Measurements from ENCODE around the gene LIPA.

The LIPA gene

GRCh38 chr10:89164920-89165319, 86.7 kb downstream of the LIPA start:
- TF ChIP-seq EZH2phosphoT487 (IDR thresholded peaks at IDR 0.05; ENCODE audit: low read depth) (no peak), CTCF (IDR thresholded peaks at IDR 0.05; ENCODE audit: low read depth, low read length) (no peak)
- H3K27ac ChIP-seq (ENCODE audit: low read length) = no peak overlapping the region
- H3K4me2 ChIP-seq (ENCODE audit: low read length) = no peak overlapping the region
- H3K4me1 ChIP-seq (ENCODE audit: low read length) = peaks cover 22% of the 10 kb centered on the region
- H4K20me1 ChIP-seq (ENCODE audit: insufficient read depth, low read length) = no peaks in the 10 kb centered on the region
- H3K4me3 ChIP-seq (ENCODE audit: low read length) = no peak overlapping the region
- H3K9ac ChIP-seq (ENCODE audit: low read length) = no peak overlapping the region
- no peak overlapping the region for H2AFZ ChIP-seq (ENCODE audit: low read depth, low read length)
- no peaks in the 10 kb centered on the region for H3K36me3 ChIP-seq (replicated peaks; ENCODE audit: low read depth, low read length)
- H3K79me2 ChIP-seq (ENCODE audit: low read length) = no peaks in the 10 kb centered on the region
- H3K9me3 ChIP-seq (ENCODE audit: insufficient read depth, low read length) = no peaks in the 10 kb centered on the region
- no peaks in the 10 kb centered on the region for H3K27me3 ChIP-seq (ENCODE audit: low read depth, low read length)

- no peaks in the 10 kb centered on the region for H3K36me3 ChIP-seq (replicated peaks; ENCODE audit: low read depth, low read length)
- H3K9ac ChIP-seq (ENCODE audit: low read length) = peak overlapping the region; percentile 56
- H3K79me2 ChIP-seq (ENCODE audit: low read length) = no peaks in the 10 kb centered on the region
- TF ChIP-seq EZH2phosphoT487 (IDR thresholded peaks at IDR 0.05; ENCODE audit: low read depth) = no peak
- no peak for TF ChIP-seq CTCF (IDR thresholded peaks at IDR 0.05; ENCODE audit: low read depth, low read length)
- peak overlapping the region; percentile 74 for H3K4me3 ChIP-seq (ENCODE audit: low read length)
- no peaks in the 10 kb centered on the region for H3K27me3 ChIP-seq (ENCODE audit: low read depth, low read length)
- peaks cover 22% of the 10 kb centered on the region for H3K4me1 ChIP-seq (ENCODE audit: low read length)
- H3K4me2 ChIP-seq (ENCODE audit: low read length) = peak overlapping the region; percentile 95
- H3K9me3 ChIP-seq (ENCODE audit: insufficient read depth, low read length) = no peaks in the 10 kb centered on the region
- peak overlapping the region; percentile 74; the same call in 1 of the 2 replicates for H2AFZ ChIP-seq (ENCODE audit: low read depth, low read length)
- H4K20me1 ChIP-seq (ENCODE audit: insufficient read depth, low read length) = no peaks in the 10 kb centered on the region
- peak overlapping the region; percentile 75 for H3K27ac ChIP-seq (ENCODE audit: low read length)
Observed at GRCh38 chr10:89164080-89164479, 87.5 kb downstream of the LIPA start.
